Measurements from ENCODE around the gene FAM76B.

Gene FAM76B

GRCh38 chr11:95760941-95761340 is 28.6 kb downstream of the FAM76B start:
- H4K91ac ChIP-seq (ENCODE audit: low read length): no peak overlapping the region
- H2BK5ac ChIP-seq (ENCODE audit: low read depth, low read length, poor library complexity, severe bottlenecking): no peak overlapping the region
- no peak overlapping the region for H3K14ac ChIP-seq (ENCODE audit: low read length in 2 of 2)
- WGBS: 100% methylated on average over 1 of the region's 1 CpG
- H2AFZ ChIP-seq (ENCODE audit: low read depth, low read length): no peak overlapping the region
- no peak overlapping the region for H3K27ac ChIP-seq (ENCODE audit: low read length, poor library complexity, severe bottlenecking)
- no peak overlapping the region for H3K4me3 ChIP-seq (ENCODE audit: insufficient read depth in 1 of 2, low read depth in 1 of 2, low read length in 2 of 2)
- no peaks in the 10 kb centered on the region for H3K79me1 ChIP-seq (replicated peaks; ENCODE audit: low read length, poor library complexity, severe bottlenecking)
- no peak overlapping the region for H2BK15ac ChIP-seq (ENCODE audit: low read depth, poor library complexity, severe bottlenecking)
- no peak overlapping the region for H2BK12ac ChIP-seq (ENCODE audit: low read length in 2 of 2)
- no peak overlapping the region for H4K8ac ChIP-seq (ENCODE audit: low read length)
- no peak overlapping the region for H3K4ac ChIP-seq (ENCODE audit: low read depth in 1 of 2, low read length in 2 of 2)
- H3K18ac ChIP-seq (ENCODE audit: low read depth in 1 of 2, low read length in 2 of 2): no peak overlapping the region
- no peak overlapping the region for H3K23ac ChIP-seq (ENCODE audit: low read length in 2 of 2)
- H3K4me2 ChIP-seq (ENCODE audit: low read length, poor library complexity, severe bottlenecking): no peak overlapping the region
- H3K4me1 ChIP-seq (ENCODE audit: control insufficient read depth, insufficient read depth, low read depth, low read length): no peaks in the 10 kb centered on the region
- no peaks in the 10 kb centered on the region for H3K36me3 ChIP-seq (ENCODE audit: control insufficient read depth in 1 of 2, insufficient read depth in 2 of 2, low read depth in 1 of 2, low read length in 2 of 2)
- no peaks in the 10 kb centered on the region for H3K27me3 ChIP-seq (ENCODE audit: control insufficient read depth in 1 of 2, insufficient read depth in 1 of 2, low read length in 2 of 2)
- no peak for DNase-seq
- H2AK5ac ChIP-seq (ENCODE audit: low read length, severe bottlenecking): no peak overlapping the region
- no peak overlapping the region for H3K9ac ChIP-seq (ENCODE audit: low read length)
- no peak overlapping the region for H2BK120ac ChIP-seq (ENCODE audit: low read depth, low read length)
- H3K9me3 ChIP-seq (ENCODE audit: control insufficient read depth, low read length): no peaks in the 10 kb centered on the region

- H3K4me3 ChIP-seq (ENCODE audit: insufficient read depth in 1 of 2, low read depth in 1 of 2, low read length in 2 of 2): no peak overlapping the region
Observed at GRCh38 chr11:95751515-95751914, 38.1 kb downstream of the FAM76B start.

GRCh38 chr11:95750101-95750500 is 39.5 kb downstream of the FAM76B start:
- H3K18ac ChIP-seq (ENCODE audit: low read depth in 1 of 2, low read length in 2 of 2): no peak overlapping the region
- no peak overlapping the region for H3K14ac ChIP-seq (ENCODE audit: low read length in 2 of 2)
- H3K36me3 ChIP-seq (ENCODE audit: control insufficient read depth in 1 of 2, insufficient read depth in 2 of 2, low read depth in 1 of 2, low read length in 2 of 2): no peaks in the 10 kb centered on the region
- no peaks in the 10 kb centered on the region for H3K79me1 ChIP-seq (replicated peaks; ENCODE audit: low read length, poor library complexity, severe bottlenecking)
- WGBS: 100% methylated on average over 1 of the region's 1 CpG
- no peak overlapping the region for H3K9ac ChIP-seq (ENCODE audit: low read length)
- no peak overlapping the region for H3K4me2 ChIP-seq (ENCODE audit: low read length, poor library complexity, severe bottlenecking)
- no peak overlapping the region for H2BK120ac ChIP-seq (ENCODE audit: low read depth, low read length)
- H2BK5ac ChIP-seq (ENCODE audit: low read depth, low read length, poor library complexity, severe bottlenecking): no peak overlapping the region
- no peak overlapping the region for H3K4me3 ChIP-seq (ENCODE audit: insufficient read depth in 1 of 2, low read depth in 1 of 2, low read length in 2 of 2)
- no peaks in the 10 kb centered on the region for H3K27me3 ChIP-seq (ENCODE audit: control insufficient read depth in 1 of 2, insufficient read depth in 1 of 2, low read length in 2 of 2)
- H2BK12ac ChIP-seq (ENCODE audit: low read length in 2 of 2): no peak overlapping the region
- H3K4ac ChIP-seq (ENCODE audit: low read depth in 1 of 2, low read length in 2 of 2): no peak overlapping the region
- no peak overlapping the region for H3K27ac ChIP-seq (ENCODE audit: low read length, poor library complexity, severe bottlenecking)
- H2AFZ ChIP-seq (ENCODE audit: low read depth, low read length): no peak overlapping the region
- H2AK5ac ChIP-seq (ENCODE audit: low read length, severe bottlenecking): no peak overlapping the region
- no peak overlapping the region for H4K8ac ChIP-seq (ENCODE audit: low read length)
- H3K4me1 ChIP-seq (ENCODE audit: control insufficient read depth, insufficient read depth, low read depth, low read length): no peaks in the 10 kb centered on the region
- no peak overlapping the region for H3K23ac ChIP-seq (ENCODE audit: low read length in 2 of 2)
- no peaks in the 10 kb centered on the region for H3K9me3 ChIP-seq (ENCODE audit: control insufficient read depth, low read length)
- no peak overlapping the region for H4K91ac ChIP-seq (ENCODE audit: low read length)
- no peak overlapping the region for H2BK15ac ChIP-seq (ENCODE audit: low read depth, poor library complexity, severe bottlenecking)
- DNase-seq: no peak

More at GRCh38 chr11:95751515-95751914, 38.1 kb downstream of the FAM76B start:
- H4K91ac ChIP-seq (ENCODE audit: low read length): no peak overlapping the region
- H3K18ac ChIP-seq (ENCODE audit: low read depth in 1 of 2, low read length in 2 of 2): no peak overlapping the region
- no peak overlapping the region for H3K9ac ChIP-seq (ENCODE audit: low read length)
- H2BK12ac ChIP-seq (ENCODE audit: low read length in 2 of 2): no peak overlapping the region
- H3K23ac ChIP-seq (ENCODE audit: low read length in 2 of 2): no peak overlapping the region
- H2AFZ ChIP-seq (ENCODE audit: low read depth, low read length): no peak overlapping the region
- no peak overlapping the region for H3K4me2 ChIP-seq (ENCODE audit: low read length, poor library complexity, severe bottlenecking)
- H3K27ac ChIP-seq (ENCODE audit: low read length, poor library complexity, severe bottlenecking): no peak overlapping the region
- no peaks in the 10 kb centered on the region for H3K9me3 ChIP-seq (ENCODE audit: control insufficient read depth, low read length)
- no peaks in the 10 kb centered on the region for H3K4me1 ChIP-seq (ENCODE audit: control insufficient read depth, insufficient read depth, low read depth, low read length)
- no peak overlapping the region for H2BK5ac ChIP-seq (ENCODE audit: low read depth, low read length, poor library complexity, severe bottlenecking)
- no peaks in the 10 kb centered on the region for H3K36me3 ChIP-seq (ENCODE audit: control insufficient read depth in 1 of 2, insufficient read depth in 2 of 2, low read depth in 1 of 2, low read length in 2 of 2)
- no peak for DNase-seq
- WGBS: 81% methylated on average over 1 of the region's 1 CpG
- H3K27me3 ChIP-seq (ENCODE audit: control insufficient read depth in 1 of 2, insufficient read depth in 1 of 2, low read length in 2 of 2): no peaks in the 10 kb centered on the region
- H3K14ac ChIP-seq (ENCODE audit: low read length in 2 of 2): no peak overlapping the region
- H2AK5ac ChIP-seq (ENCODE audit: low read length, severe bottlenecking): no peak overlapping the region
- no peak overlapping the region for H3K4ac ChIP-seq (ENCODE audit: low read depth in 1 of 2, low read length in 2 of 2)
- H2BK15ac ChIP-seq (ENCODE audit: low read depth, poor library complexity, severe bottlenecking): no peak overlapping the region
- H2BK120ac ChIP-seq (ENCODE audit: low read depth, low read length): no peak overlapping the region
- H4K8ac ChIP-seq (ENCODE audit: low read length): no peak overlapping the region
- H3K79me1 ChIP-seq (replicated peaks; ENCODE audit: low read length, poor library complexity, severe bottlenecking): no peaks in the 10 kb centered on the region

- Histone ChIP-seq H4K8ac (ENCODE audit: low read length) (no peak overlapping the region), H3K9ac (ENCODE audit: low read length) (no peak overlapping the region), H3K27me3 (ENCODE audit: control insufficient read depth in 1 of 2, insufficient read depth in 1 of 2, low read length in 2 of 2) (peaks cover 0 to 5% of the 10 kb centered on the region in 2 experiments), H3K9me3 (ENCODE audit: control insufficient read depth, low read length) (no peaks in the 10 kb centered on the region), H3K4me3 (ENCODE audit: insufficient read depth in 1 of 2, low read depth in 1 of 2, low read length in 2 of 2) (no peak overlapping the region), H3K79me1 (replicated peaks; ENCODE audit: low read length, poor library complexity, severe bottlenecking) (no peaks in the 10 kb centered on the region), H3K4me1 (ENCODE audit: control insufficient read depth, insufficient read depth, low read depth, low read length) (no peaks in the 10 kb centered on the region), H2AK5ac (ENCODE audit: low read length, severe bottlenecking) (no peak overlapping the region), H2AFZ (ENCODE audit: low read depth, low read length) (no peak overlapping the region), H2BK5ac (ENCODE audit: low read depth, low read length, poor library complexity, severe bottlenecking) (no peak overlapping the region), H2BK12ac (ENCODE audit: low read length in 2 of 2) (no peak overlapping the region), H2BK120ac (ENCODE audit: low read depth, low read length) (no peak overlapping the region), H3K27ac (ENCODE audit: low read length, poor library complexity, severe bottlenecking) (no peak overlapping the region), H3K4me2 (ENCODE audit: low read length, poor library complexity, severe bottlenecking) (no peak overlapping the region), H4K91ac (ENCODE audit: low read length) (no peak overlapping the region), H3K18ac (ENCODE audit: low read depth in 1 of 2, low read length in 2 of 2) (no peak overlapping the region), H3K23ac (ENCODE audit: low read length in 2 of 2) (no peak overlapping the region), H3K36me3 (ENCODE audit: control insufficient read depth in 1 of 2, insufficient read depth in 2 of 2, low read depth in 1 of 2, low read length in 2 of 2) (no peaks in the 10 kb centered on the region), H3K14ac (ENCODE audit: low read length in 2 of 2) (no peak overlapping the region), H2BK15ac (ENCODE audit: low read depth, poor library complexity, severe bottlenecking) (no peak overlapping the region), H3K4ac (ENCODE audit: low read depth in 1 of 2, low read length in 2 of 2) (no peak overlapping the region)
- 2% methylated on average over 1 of the region's 1 CpG for WGBS
- no peak for DNase-seq
Observed at GRCh38 chr11:95739108-95739938, 50.3 kb downstream of the FAM76B start.

Data from mesenchymal stem cell (in vitro differentiated cells and primary cell).